Breast epithelium (tissue), 3 donors: ENCODE data around the gene ARHGEF3.
A peak's percentile ranks its signal among the peaks of the same experiment; 100 is the strongest.

Experiments used
- CTCF ChIP-seq, 3 donors: fragments of 450-650 bp; IDR thresholded peaks; one replicate each; pipeline ENCODE4 v1.5.1; 2016 to 2017; ENCODE audit warnings: antibody characterized with exemption in 3 of 3, mild to moderate bottlenecking in 3 of 3, moderate library complexity in 3 of 3
- POLR2A ChIP-seq: fragments of 450-650 bp; IDR thresholded peaks from one replicate; pipeline ENCODE4 v1.6.1; 2016; ENCODE audit warnings: antibody characterized with exemption, mild to moderate bottlenecking, moderate library complexity
- POLR2AphosphoS5 ChIP-seq, 3 donors: sonication (generic); formaldehyde crosslinking; IDR thresholded peaks; one replicate each; pipeline ENCODE4 v1.6.1; 2017; ENCODE audit warnings: antibody characterized with exemption in 3 of 3

GRCh38 chr3:56758539-56758981 is 43.2 kb downstream of the ARHGEF3 start:
- TF ChIP-seq POLR2A, result no peak
- TF ChIP-seq CTCF (IDR thresholded peaks at IDR 0.05), result no peak
- TF ChIP-seq POLR2AphosphoS5 (IDR thresholded peaks at IDR 0.05), result peak in 2 of 3 donors; percentile 40 to 57
